Loucy (cell line): ENCODE data around the gene PPFIBP2.

ENCODE experiments used
- H2AFZ ChIP-seq: fragments of 200-600 bp; sonication (generic); 2 replicates; pipeline ENCODE4 v1.6.0; 2016; ENCODE audit warnings: antibody characterized with exemption, mild to moderate bottlenecking, low read length, moderate library complexity
- H3F3A ChIP-seq: fragments of 200-600 bp; 2 replicates; pipeline ENCODE4 v1.6.0; 2016; ENCODE audit warnings: antibody characterized with exemption, low read depth, mild to moderate bottlenecking
- H3K27me3 ChIP-seq: fragments of 200-600 bp; sonication (generic); 2 replicates; pipeline ENCODE4 v1.6.1; 2014; ENCODE audit warnings: low read length, mild to moderate bottlenecking; ENCODE audit not compliant: insufficient read depth, poor library complexity, severe bottlenecking
- H3K36me3 ChIP-seq: fragments of 200-600 bp; sonication (generic); 2 replicates; pipeline ENCODE4 v1.6.1; 2016; ENCODE audit warnings: low read length; ENCODE audit not compliant: insufficient read depth
- H3K4me1 ChIP-seq: fragments of 200-600 bp; sonication (generic); 2 replicates; pipeline ENCODE4 v1.5.1; 2014; ENCODE audit warnings: low read length, mild to moderate bottlenecking; ENCODE audit not compliant: insufficient read depth, poor library complexity, severe bottlenecking
- H3K4me2 ChIP-seq: fragments of 200-600 bp; sonication (generic); 2 replicates; pipeline ENCODE4 v1.6.0; 2014; ENCODE audit warnings: antibody characterized with exemption, low read length, low read depth, mild to moderate bottlenecking; ENCODE audit not compliant: poor library complexity, severe bottlenecking
- H3K4me3 ChIP-seq: fragments of 200-600 bp; sonication (generic); 2 replicates; pipeline ENCODE4 v1.5.1; 2014; ENCODE audit warnings: low read length, mild to moderate bottlenecking, mixed read lengths; ENCODE audit not compliant: poor library complexity, severe bottlenecking
- H3K79me2 ChIP-seq: fragments of 200-600 bp; sonication (generic); 2 replicates; pipeline ENCODE4 v1.6.1; 2014; ENCODE audit warnings: low read length; ENCODE audit not compliant: insufficient read depth
- H3K9ac ChIP-seq: fragments of 200-600 bp; sonication (generic); 2 replicates; pipeline ENCODE4 v1.6.0; 2014; ENCODE audit warnings: mild to moderate bottlenecking, low read depth, low read length, moderate library complexity; ENCODE audit not compliant: poor library complexity, severe bottlenecking
- H3K9me2 ChIP-seq: fragments of 200-600 bp; sonication (generic); replicated peaks from 2 replicates; pipeline ENCODE4 v1.6.1; 2016; ENCODE audit warnings: low read depth, low read length, mixed read lengths
- H3K9me3 ChIP-seq: fragments of 200-600 bp; sonication (generic); 2 replicates; pipeline ENCODE4 v1.6.1; 2014; ENCODE audit warnings: mild to moderate bottlenecking, antibody characterized with exemption, low read length, low read depth; ENCODE audit not compliant: insufficient read depth
- H4K20me1 ChIP-seq: fragments of 200-600 bp; sonication (generic); 2 replicates; pipeline ENCODE4 v1.6.0; 2014; ENCODE audit warnings: antibody characterized with exemption, low read length, mild to moderate bottlenecking; ENCODE audit not compliant: insufficient read depth, poor library complexity, severe bottlenecking
- EZH2phosphoT487 ChIP-seq: fragments of 200-600 bp; IDR thresholded peaks from 2 replicates; pipeline ENCODE4 v1.6.1; 2018; ENCODE audit warnings: antibody characterized with exemption, mild to moderate bottlenecking, moderate library complexity, borderline replicate concordance
- TF ChIP-seq, protein P1 (sequence below): fragments of 200-600 bp; sonication (generic); conservative IDR thresholded peaks from 2 replicates; pipeline ENCODE4 v1.5.1; 2014; ENCODE audit warnings: mild to moderate bottlenecking, antibody characterized with exemption, low read length

Gene PPFIBP2

DNA sequence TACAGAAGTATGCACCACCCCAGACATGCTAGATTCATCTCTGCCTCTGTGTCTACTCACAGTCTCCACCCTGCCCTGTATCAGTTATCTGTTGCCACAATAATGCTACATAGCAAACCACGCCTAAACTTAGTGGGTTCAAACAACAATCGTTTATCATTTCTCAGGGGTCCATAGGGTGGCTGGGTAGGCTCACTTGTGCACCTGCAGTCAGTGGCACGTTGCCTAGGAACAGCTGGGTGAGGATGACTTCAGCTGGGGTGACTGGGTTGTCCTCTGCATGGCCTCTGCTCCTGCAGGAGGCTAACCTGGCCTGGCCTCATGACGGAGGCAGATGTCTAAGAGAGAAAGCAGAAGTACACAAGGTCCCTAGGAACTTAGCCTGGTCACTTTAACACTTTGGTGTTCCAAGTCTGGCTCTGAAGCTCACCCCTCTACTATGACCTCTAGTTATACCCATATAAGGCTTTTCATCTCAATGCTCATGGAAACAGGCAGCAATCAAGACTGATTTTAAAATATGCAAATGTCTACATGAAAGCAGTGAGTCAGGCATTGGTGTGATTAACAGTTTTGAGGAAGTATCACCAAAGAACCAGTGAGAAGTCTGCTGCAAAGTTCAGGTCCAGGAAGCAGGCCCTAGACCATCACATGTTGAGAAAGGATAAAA, 17.8 kb upstream of the PPFIBP2 start:
- Histone ChIP-seq H3K9me3 (no peaks in the 10 kb centered on the region), H3K27me3 (no peaks in the 10 kb centered on the region), H2AFZ (no peak overlapping the region), H3K4me1 (no peaks in the 10 kb centered on the region), H3K9ac (no peak overlapping the region), H3K36me3 (no peaks in the 10 kb centered on the region), H3K4me2 (no peak overlapping the region), H3K79me2 (no peaks in the 10 kb centered on the region), H4K20me1 (no peaks in the 10 kb centered on the region), H3K9me2 (no peaks in the 10 kb centered on the region), H3K4me3 (no peak overlapping the region), H3F3A (no peaks in the 10 kb centered on the region)
- TF ChIP-seq EZH2phosphoT487, result no peak
- TF ChIP-seq, protein P1, sequence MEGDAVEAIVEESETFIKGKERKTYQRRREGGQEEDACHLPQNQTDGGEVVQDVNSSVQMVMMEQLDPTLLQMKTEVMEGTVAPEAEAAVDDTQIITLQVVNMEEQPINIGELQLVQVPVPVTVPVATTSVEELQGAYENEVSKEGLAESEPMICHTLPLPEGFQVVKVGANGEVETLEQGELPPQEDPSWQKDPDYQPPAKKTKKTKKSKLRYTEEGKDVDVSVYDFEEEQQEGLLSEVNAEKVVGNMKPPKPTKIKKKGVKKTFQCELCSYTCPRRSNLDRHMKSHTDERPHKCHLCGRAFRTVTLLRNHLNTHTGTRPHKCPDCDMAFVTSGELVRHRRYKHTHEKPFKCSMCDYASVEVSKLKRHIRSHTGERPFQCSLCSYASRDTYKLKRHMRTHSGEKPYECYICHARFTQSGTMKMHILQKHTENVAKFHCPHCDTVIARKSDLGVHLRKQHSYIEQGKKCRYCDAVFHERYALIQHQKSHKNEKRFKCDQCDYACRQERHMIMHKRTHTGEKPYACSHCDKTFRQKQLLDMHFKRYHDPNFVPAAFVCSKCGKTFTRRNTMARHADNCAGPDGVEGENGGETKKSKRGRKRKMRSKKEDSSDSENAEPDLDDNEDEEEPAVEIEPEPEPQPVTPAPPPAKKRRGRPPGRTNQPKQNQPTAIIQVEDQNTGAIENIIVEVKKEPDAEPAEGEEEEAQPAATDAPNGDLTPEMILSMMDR, result no peak

DNA sequence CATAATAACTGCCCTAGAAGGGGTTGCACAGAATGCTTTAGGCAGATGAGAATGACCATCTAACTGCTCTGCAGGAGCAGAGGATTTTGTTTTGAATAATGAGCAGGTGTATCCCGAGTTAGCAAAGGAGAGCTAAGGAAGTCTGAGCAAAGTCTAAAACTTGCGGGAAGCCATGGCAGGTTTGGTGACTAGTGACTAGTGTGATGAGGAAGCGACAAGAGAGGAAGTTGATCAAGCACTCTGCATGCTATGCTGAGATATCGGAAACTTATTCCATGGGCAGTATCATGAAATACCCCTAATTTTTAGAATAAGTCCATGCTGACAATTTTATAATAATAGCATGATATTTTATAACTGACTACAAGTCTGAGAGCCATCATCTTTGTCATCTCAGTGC, 15.6 kb upstream of the PPFIBP2 start:
- H3K79me2 ChIP-seq, result no peaks in the 10 kb centered on the region
- no peak overlapping the region for H2AFZ ChIP-seq
- H4K20me1 ChIP-seq, result no peaks in the 10 kb centered on the region
- no peaks in the 10 kb centered on the region for H3K9me2 ChIP-seq
- TF ChIP-seq, protein P1, result no peak
- no peak for TF ChIP-seq EZH2phosphoT487
- H3K9ac ChIP-seq, result no peak overlapping the region
- H3K4me2 ChIP-seq, result no peak overlapping the region
- no peaks in the 10 kb centered on the region for H3K27me3 ChIP-seq
- H3K4me3 ChIP-seq, result no peak overlapping the region
- no peaks in the 10 kb centered on the region for H3K9me3 ChIP-seq
- H3F3A ChIP-seq, result no peaks in the 10 kb centered on the region
- H3K36me3 ChIP-seq, result no peaks in the 10 kb centered on the region
- no peaks in the 10 kb centered on the region for H3K4me1 ChIP-seq

DNA sequence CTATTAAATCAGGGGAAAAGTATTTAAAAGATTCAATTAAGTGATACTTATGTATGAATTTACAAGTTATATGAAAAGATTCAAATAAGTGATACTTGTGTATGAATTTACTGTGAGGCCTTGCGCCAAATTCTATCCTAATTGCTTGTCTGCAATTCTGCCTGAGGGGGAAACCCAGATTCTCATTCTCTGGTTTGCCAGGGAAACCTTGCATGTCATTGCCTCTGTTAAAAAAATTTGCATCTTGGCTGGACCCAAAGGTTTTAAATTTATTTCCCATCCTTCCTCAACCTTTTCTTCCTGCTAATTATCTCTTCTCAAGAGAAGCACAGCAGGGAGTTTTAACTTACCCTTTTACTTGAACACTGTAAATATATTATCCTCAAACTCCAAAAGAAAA, 14.7 kb upstream of the PPFIBP2 start:
- H3F3A ChIP-seq, result no peaks in the 10 kb centered on the region
- no peak for TF ChIP-seq EZH2phosphoT487
- TF ChIP-seq, protein P1, result no peak
- no peaks in the 10 kb centered on the region for H4K20me1 ChIP-seq
- no peaks in the 10 kb centered on the region for H3K9me3 ChIP-seq
- H3K79me2 ChIP-seq, result no peaks in the 10 kb centered on the region
- no peak overlapping the region for H3K9ac ChIP-seq
- H3K9me2 ChIP-seq, result no peaks in the 10 kb centered on the region
- no peak overlapping the region for H2AFZ ChIP-seq
- no peak overlapping the region for H3K4me3 ChIP-seq
- H3K4me2 ChIP-seq, result no peak overlapping the region
- H3K36me3 ChIP-seq, result no peaks in the 10 kb centered on the region
- no peaks in the 10 kb centered on the region for H3K27me3 ChIP-seq
- H3K4me1 ChIP-seq, result no peaks in the 10 kb centered on the region
